H1 (cell line): ENCODE measurements around the gene PTH2R. TPM values are rescaled to one million over a fixed set of nuclear protein-coding genes. Genes with fewer than 3 reads are reported as not detected.

Experiments
- polyA plus RNA-seq, 7 experiments: library from polyadenylated mRNA; depleted of rRNA in 3 of 7; stranded (reverse) in 5 of 7; unstranded in 2 of 7; fragments of >200 nt in 5 of 7; fragments of 200-250 nt in 2 of 7; gene quantifications; 1 replicate in 5 of 7; 2 replicates in 1 of 7; 4 replicates in 1 of 7; pipeline versions ENCODE4 v1.2.1 to v1.2.3, GENCODE V29; 2011 to 2013; ENCODE audit warnings: missing spikeins in 2 of 7, mixed read lengths in 2 of 7
- total RNA-seq: library from RNA; stranded (reverse); fragmentation: NEBNext Ultra II Directional; extraction: Animal tissue kit (Norgen Biotek cat#: 25700); gene quantifications from 2 replicates; pipeline ENCODE4 v1.2.1, GENCODE V29; 2021
- TF ChIP-seq, protein P1 (sequence below): fragments of 300-600 bp; sonication (generic); IDR thresholded peaks from 2 replicates; pipeline ENCODE4 v1.7.1; 2012; ENCODE audit warnings: low read length, moderate library complexity, mild to moderate bottlenecking, inconsistent platforms; ENCODE audit not compliant: insufficient replicate concordance

The PTH2R gene
- total and polyA plus RNA-seq, 2 of the 8 experiments (the other 6 are each of a cell fraction or from before 2014, with no cell fraction given), result 0.19 to 0.38 TPM

DNA sequence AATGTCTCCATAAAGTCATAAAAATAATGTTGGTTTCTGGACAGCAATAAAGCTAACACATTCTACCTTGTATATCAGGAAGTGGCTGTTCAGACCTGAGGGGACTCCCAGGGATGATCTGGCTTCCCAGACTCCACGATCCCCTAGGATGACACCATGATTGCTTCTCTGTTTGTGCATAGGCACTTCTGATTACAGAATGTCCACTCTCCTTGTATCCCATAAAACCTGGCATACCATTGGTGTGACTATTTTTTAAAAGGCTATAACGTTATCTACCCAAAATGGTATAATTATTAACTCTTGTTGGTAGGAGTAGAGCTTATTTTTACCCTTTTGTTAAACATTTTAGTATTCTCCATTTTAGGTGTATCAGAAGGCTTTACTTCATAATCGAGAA lies 57.1 kb downstream of the PTH2R start (continued):
- TF ChIP-seq, protein P1, sequence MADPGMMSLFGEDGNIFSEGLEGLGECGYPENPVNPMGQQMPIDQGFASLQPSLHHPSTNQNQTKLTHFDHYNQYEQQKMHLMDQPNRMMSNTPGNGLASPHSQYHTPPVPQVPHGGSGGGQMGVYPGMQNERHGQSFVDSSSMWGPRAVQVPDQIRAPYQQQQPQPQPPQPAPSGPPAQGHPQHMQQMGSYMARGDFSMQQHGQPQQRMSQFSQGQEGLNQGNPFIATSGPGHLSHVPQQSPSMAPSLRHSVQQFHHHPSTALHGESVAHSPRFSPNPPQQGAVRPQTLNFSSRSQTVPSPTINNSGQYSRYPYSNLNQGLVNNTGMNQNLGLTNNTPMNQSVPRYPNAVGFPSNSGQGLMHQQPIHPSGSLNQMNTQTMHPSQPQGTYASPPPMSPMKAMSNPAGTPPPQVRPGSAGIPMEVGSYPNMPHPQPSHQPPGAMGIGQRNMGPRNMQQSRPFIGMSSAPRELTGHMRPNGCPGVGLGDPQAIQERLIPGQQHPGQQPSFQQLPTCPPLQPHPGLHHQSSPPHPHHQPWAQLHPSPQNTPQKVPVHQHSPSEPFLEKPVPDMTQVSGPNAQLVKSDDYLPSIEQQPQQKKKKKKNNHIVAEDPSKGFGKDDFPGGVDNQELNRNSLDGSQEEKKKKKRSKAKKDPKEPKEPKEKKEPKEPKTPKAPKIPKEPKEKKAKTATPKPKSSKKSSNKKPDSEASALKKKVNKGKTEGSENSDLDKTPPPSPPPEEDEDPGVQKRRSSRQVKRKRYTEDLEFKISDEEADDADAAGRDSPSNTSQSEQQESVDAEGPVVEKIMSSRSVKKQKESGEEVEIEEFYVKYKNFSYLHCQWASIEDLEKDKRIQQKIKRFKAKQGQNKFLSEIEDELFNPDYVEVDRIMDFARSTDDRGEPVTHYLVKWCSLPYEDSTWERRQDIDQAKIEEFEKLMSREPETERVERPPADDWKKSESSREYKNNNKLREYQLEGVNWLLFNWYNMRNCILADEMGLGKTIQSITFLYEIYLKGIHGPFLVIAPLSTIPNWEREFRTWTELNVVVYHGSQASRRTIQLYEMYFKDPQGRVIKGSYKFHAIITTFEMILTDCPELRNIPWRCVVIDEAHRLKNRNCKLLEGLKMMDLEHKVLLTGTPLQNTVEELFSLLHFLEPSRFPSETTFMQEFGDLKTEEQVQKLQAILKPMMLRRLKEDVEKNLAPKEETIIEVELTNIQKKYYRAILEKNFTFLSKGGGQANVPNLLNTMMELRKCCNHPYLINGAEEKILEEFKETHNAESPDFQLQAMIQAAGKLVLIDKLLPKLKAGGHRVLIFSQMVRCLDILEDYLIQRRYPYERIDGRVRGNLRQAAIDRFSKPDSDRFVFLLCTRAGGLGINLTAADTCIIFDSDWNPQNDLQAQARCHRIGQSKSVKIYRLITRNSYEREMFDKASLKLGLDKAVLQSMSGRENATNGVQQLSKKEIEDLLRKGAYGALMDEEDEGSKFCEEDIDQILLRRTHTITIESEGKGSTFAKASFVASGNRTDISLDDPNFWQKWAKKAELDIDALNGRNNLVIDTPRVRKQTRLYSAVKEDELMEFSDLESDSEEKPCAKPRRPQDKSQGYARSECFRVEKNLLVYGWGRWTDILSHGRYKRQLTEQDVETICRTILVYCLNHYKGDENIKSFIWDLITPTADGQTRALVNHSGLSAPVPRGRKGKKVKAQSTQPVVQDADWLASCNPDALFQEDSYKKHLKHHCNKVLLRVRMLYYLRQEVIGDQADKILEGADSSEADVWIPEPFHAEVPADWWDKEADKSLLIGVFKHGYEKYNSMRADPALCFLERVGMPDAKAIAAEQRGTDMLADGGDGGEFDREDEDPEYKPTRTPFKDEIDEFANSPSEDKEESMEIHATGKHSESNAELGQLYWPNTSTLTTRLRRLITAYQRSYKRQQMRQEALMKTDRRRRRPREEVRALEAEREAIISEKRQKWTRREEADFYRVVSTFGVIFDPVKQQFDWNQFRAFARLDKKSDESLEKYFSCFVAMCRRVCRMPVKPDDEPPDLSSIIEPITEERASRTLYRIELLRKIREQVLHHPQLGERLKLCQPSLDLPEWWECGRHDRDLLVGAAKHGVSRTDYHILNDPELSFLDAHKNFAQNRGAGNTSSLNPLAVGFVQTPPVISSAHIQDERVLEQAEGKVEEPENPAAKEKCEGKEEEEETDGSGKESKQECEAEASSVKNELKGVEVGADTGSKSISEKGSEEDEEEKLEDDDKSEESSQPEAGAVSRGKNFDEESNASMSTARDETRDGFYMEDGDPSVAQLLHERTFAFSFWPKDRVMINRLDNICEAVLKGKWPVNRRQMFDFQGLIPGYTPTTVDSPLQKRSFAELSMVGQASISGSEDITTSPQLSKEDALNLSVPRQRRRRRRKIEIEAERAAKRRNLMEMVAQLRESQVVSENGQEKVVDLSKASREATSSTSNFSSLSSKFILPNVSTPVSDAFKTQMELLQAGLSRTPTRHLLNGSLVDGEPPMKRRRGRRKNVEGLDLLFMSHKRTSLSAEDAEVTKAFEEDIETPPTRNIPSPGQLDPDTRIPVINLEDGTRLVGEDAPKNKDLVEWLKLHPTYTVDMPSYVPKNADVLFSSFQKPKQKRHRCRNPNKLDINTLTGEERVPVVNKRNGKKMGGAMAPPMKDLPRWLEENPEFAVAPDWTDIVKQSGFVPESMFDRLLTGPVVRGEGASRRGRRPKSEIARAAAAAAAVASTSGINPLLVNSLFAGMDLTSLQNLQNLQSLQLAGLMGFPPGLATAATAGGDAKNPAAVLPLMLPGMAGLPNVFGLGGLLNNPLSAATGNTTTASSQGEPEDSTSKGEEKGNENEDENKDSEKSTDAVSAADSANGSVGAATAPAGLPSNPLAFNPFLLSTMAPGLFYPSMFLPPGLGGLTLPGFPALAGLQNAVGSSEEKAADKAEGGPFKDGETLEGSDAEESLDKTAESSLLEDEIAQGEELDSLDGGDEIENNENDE, result no peak
